Measurements from ENCODE around the gene NUDT14. TPM values are rescaled to one million over a fixed set of nuclear protein-coding genes. Genes with fewer than 3 reads are reported as not detected.

The NUDT14 gene
- total RNA-seq, 4 donors from 2014 or later: 8.0 to 20.2 (median 13.2) TPM

DNA sequence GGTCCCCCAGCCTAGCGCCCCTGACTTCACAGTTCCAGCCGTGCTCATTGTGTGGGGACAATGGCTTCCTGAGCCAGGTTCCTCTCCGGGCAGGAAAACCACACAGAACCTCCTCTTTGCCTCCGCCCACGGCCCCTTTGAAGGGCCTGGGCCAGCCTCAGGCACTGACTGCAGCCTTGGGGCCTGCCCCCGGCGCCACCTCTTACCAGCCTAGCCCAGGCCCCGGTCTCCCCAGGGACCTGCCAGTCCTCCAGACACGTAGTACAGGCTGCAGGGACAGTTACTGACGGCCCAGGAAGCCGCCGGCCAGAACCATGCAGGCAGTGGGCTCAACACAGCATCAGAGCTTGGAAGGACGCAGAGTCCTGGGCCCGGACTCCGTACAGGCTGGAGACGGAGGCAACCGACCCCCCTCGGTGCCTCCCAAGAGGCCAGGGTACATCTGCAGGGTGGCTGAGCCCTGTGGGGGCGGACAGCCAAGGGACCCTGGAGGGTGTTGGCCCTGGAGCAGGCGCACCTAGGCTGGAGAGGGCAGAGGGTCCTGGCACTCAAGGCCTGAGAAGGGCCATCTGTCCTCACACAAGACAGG is 20.9 kb upstream of the NUDT14 start:
- TF ChIP-seq, protein P1, sequence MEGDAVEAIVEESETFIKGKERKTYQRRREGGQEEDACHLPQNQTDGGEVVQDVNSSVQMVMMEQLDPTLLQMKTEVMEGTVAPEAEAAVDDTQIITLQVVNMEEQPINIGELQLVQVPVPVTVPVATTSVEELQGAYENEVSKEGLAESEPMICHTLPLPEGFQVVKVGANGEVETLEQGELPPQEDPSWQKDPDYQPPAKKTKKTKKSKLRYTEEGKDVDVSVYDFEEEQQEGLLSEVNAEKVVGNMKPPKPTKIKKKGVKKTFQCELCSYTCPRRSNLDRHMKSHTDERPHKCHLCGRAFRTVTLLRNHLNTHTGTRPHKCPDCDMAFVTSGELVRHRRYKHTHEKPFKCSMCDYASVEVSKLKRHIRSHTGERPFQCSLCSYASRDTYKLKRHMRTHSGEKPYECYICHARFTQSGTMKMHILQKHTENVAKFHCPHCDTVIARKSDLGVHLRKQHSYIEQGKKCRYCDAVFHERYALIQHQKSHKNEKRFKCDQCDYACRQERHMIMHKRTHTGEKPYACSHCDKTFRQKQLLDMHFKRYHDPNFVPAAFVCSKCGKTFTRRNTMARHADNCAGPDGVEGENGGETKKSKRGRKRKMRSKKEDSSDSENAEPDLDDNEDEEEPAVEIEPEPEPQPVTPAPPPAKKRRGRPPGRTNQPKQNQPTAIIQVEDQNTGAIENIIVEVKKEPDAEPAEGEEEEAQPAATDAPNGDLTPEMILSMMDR (IDR thresholded peaks at IDR 0.05; ENCODE audit: low read depth): no peak

DNA sequence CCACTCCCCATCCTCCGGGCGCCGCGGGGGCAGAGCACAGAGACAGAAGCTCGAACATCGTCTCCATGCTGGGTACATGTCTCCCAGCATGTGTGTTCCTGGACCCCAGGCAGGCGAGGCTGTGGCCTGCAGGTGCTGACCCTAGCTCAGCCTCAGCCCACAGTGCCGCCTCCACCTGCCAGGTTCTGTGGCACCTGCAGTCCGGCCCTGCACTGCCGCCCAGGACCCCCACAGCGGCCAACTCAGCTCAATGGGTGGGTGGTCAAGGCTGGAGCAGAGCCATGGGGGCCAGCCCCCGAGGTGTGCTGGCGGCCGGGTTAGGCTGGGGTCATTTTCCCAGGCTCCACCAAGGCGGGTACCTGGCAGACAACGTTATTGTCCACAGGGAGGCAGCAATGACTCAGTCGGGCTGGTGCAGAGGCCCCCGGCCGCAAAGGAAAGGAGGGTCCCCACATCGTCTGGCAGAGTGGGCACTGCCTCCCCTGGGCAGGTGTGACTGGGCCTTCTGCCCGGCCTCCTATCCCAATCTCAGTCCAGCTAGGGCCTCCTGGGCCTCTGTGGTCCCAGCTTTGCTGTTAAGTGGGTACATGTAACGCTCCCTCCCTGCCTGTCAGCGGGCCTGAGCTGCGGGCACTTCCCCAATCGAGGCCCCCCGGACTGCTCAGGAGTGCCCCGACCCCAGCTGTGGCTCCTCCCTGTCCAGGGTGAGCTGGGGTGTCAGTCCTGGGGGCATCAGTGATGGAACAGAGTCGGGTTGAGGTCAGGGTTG is 20.2 kb upstream of the NUDT14 start:
- TF ChIP-seq, protein P1 (IDR thresholded peaks at IDR 0.05; ENCODE audit: low read depth): no peak

DNA sequence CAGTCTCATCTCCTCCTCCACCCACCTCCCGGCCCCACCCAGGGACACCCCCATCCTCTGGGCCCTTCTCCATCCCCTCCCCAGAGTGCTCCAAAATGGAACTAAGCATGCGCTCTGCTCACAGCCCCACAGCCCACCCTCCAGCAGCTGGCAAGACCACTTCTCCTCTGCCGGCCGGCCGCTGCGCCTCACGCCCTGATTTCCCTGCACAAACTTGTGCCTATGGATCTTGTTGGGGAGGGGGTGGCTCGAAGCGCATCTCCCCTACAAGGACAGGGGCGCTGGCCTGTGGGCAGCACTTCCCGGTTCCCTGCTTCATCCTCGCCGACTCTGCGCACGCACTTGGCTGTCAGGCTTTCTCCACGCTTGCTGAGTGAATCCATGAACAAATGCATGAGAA is 19.5 kb upstream of the NUDT14 start:
- TF ChIP-seq, protein P1 (IDR thresholded peaks at IDR 0.05; ENCODE audit: low read depth): no peak

DNA sequence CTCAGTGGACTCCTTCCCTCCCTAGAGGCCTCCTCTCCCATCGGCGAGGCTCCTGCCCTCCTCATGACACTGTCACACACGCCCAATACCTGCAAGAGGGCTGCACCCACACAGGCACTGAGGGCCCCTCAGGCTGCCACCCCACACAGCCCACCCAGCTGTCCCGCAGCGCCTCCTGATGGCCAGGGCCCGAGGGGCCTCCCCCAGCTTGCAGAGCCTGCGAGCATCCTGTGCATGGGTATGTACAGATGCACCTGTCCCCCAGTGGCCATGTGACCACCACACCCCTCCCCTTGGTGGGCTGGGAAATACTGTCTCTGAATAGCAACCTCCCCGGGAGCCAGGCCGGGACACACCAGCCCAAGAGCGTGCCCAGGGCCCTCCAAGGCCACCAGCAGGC is 19.0 kb upstream of the NUDT14 start:
- TF ChIP-seq, protein P1 (IDR thresholded peaks at IDR 0.05; ENCODE audit: low read depth): no peak

DNA sequence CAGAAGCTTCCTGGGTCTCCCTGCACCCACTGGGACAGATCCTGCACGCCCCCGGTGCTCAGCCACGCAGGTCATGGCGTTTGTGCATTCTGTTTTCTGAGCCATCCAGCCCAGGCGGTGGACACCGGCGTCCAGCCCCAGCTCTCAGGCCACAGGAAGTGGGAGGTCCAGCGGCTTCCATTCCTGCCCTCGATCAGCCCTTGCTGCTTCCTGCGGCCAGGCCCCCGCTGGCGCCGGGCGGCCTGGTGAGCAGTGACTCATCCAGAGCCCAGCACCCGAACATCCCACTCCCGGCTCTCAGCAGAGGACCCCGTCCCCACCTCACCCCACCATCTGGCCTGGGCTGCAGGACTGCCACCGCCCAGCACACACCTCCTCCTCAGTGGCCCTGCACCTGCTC is 18.0 kb upstream of the NUDT14 start:
- TF ChIP-seq, protein P1 (IDR thresholded peaks at IDR 0.05; ENCODE audit: low read depth): no peak

DNA sequence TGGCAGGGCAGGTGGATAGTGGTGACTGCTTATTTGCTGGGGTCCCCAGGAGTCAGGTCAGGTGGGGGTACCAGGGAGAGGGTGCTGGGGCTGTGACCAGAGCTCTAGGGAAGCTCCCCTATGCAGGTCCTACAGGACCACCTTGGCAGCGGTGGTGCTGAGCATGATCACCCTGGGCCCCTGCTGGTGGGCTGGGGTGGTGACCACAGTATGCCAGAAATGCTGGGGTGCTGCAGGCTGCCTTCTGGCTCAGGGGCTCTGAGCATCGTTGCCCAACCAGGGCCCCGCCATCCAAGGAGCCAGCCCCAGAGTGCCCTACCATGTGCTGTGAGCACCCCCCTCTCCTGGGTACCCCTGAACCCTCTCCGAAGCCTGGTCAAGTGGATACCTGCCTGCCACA is 17.5 kb upstream of the NUDT14 start:
- TF ChIP-seq, protein P1 (IDR thresholded peaks at IDR 0.05; ENCODE audit: low read depth): no peak

DNA sequence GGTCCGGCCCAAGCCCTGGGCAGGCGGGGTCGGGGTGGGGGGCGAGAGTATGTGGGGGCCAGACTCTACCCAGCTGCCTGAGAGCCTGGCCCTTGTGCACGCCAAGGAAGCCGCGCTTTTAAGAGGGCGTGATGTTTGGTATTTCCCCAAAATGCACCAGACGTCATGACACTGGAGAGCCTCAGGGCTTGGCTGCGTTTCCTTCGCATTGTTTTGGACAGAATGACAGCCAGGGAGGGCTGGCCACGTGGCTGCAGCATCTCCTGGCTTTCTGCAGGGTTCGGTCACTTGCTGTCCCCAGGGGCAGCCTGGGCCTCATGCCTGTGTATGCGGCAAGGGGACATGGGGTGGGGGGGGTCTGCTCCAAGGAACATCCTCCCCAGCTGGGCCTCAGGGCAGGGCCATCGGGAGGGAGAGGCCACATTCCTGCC is 16.1 kb upstream of the NUDT14 start:
- TF ChIP-seq, protein P1 (IDR thresholded peaks at IDR 0.05; ENCODE audit: low read depth): no peak
